Activated CD8-positive, alpha-beta memory T cell treated with anti-CD3 and anti-CD28 coated beads, Interleukin-2, amount 50 U/mL, for 1 hour (primary cell): ENCODE measurements around the gene LSMEM2.
"Not testable (repeated sequence)": the region's sequence is repeated elsewhere in the genome, so short reads cannot be mapped to it uniquely, and the experiment has no call there.

Source experiments
- DNase-seq: peaks from one replicate; pipeline ENCODE4 v3.0.0-alpha.2; 2020; ENCODE audit errors: extremely low read depth

The LSMEM2 gene

DNA sequence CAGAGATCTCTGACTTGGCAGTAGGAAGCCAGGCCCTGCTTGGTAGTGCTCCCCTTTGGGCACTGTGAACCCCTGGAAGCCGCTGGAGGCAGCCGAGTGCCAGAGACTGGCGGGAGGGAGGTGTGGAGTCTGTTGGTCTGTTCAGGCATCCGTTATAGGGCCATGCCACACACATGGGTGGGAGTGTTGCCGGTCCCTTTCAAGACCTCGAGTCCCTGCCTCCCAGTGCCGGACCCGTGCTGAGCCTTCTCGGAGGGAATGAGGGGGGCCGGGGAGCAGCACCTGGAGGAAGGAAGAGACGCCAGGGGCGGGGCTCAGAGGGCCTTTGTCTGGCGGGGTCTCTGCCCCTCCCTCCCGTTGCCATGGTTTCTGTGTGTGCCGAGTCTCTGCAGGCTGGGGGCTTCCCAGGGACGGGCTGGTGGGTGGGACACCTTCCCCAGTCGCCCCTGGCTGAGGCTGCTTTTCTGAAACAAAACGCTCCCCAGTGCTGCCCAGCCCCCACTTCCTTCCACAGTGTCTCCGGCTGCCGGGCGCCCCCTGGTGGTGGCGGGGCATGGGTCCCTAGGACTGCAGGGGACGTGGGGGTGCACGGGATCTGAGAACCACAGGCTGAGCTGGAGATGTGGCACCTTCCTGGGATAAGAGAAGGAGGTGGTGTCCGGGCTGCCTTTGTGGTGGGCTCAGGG, 32.9 kb upstream of the LSMEM2 start:
- peak; percentile 92 for DNase-seq

DNA sequence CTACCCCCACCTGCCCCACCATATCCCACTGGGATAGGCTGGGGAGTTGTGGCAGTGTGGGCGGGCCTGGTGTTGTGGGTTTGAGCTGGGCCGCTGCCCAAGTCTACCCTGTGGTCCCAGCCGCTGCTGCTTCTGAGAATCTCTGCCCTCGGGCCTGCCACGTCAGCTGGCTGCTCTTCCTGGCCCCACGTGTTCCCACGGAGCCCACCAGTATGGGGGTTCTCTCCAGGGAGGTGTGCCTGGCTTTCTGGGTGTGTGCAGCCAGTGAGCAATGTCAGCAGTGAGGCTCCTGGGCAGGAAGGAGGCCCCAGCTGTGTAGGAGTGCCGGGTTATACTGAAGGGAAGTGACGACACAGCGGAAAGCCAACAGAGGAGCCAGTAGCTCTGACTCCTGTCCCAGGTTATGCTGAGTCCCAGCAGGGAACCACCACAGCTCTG, 32.4 kb upstream of the LSMEM2 start:
- DNase-seq = peak; percentile 67

DNA sequence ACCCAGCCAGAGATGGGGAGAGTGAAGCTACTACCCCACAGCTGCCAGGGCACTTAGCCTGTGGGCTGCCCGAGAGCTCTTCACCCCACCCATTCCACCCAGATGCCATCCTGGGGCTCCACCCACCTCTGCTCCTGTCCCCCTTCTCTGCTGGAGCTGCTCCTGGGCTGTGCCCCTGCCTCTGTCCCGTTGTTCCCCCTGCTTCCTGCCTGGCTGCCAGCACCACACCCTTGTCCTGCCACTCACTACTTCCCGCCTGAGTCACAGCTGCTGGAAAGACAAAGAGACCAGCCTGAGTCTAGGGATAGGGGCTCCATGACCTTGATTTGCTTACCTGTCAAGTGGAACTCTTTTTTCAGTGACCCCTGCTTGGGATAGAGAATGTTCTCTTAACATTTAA, 30.5 kb upstream of the LSMEM2 start:
- DNase-seq = no peak

DNA sequence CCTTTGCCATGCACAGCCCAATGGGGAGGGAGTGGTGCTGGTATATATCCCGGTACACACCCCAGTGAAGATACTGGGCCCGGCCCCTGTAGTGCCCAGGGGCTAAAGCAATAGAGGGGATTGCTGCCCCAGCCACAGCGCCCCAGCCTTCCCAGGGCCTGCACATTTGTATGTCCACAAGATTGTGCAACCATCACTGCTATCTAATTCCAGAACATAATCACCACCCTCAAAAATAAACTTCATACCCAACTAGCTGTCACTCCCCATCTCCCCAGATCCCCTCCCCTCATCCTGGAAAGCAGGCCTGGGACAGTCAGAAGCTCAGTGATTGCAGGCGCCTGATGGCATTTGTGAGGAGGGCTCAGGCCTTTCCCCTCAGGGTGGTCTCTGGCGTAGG, 29.4 kb upstream of the LSMEM2 start:
- DNase-seq = no peak

DNA sequence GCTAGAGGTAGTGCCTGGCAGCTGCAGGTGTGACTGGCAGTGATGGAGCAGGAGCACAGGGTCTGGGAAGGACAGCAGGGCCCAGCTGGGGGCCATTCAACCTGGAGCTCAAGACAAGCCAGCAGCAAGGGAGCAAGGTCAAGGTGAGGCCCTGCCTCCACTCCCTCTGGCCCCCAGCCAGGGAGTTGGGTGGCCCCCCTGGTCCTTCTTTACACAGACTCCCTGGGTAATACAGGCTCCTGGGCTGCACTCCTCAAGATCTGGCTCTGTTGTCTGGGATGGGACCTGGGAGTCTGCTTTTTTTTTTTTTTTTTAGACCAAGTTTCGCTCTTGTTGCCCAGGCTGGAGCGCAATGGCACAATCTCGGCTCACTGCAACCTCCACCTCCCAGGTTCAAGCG, 28.4 kb upstream of the LSMEM2 start:
- DNase-seq = no peak

DNA sequence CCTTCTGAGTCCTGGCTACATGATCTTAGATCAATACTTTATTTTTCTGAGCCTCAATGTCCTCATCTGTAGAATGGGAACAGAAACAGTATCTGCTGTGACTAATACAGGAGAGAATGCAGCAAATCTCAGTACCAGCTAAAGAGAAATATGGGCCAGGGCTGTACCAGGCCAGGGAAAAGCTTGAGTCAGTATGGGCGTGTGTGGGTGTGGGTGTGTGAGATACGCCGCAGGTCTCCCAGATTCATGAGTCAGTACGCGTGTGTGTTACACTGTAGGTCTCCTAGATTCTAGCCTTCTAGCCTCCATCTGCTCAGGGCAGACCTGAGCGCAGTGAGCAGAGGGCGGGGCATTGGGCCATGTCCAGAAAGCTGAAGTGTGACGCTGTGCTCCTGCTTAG, 27.7 kb upstream of the LSMEM2 start:
- no peak for DNase-seq

DNA sequence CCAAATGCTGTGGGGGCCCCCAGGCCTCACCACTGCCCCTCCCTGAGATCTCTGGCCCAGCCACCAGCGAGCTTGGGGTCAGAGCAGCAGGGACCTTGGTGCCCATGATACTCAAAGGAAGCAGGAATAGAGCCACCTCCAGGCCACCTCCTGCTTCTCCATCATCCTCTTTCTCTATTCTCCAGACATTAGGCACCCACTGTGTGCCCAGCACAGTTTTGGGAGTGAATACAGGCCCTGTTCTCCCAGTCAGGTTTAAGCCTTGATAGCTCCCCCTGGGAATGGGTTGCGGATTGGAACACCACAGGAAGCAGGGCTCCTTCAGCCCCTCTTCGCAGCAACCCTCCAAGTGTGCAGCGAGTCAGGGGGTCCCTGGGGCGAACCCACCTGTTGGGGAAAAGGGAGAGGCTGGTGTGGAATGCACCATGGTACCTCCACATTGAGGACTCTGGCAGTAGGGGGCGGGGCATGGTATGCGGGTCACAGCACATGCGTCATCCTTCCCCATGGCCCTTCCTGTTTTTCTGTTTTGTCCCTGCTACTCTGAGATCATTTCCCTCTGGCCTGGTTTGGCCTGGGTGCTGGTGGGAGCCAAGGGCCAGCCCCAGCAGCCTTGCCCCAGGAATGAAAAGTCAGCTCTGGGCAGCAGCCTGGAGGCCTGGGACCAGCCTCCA, 24.2 kb upstream of the LSMEM2 start:
- no peak for DNase-seq

DNA sequence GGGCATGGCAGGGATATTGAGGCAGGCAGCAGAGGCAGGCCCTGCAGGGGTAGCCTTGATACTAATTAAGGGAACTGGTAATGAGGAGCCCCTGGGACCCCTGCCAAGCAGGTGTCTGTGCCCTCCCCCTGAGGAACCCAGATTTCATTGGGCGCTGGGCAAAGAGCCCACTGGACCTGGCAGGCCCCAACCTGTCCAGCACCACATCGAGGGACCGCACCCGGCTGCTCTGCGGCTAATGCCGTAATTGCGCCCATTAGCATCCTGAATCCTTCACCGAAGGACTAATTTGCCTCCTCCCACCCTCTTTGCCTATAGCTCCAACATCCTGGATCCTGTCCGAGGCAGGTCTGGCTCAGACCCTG, 23.7 kb upstream of the LSMEM2 start:
- no peak for DNase-seq

DNA sequence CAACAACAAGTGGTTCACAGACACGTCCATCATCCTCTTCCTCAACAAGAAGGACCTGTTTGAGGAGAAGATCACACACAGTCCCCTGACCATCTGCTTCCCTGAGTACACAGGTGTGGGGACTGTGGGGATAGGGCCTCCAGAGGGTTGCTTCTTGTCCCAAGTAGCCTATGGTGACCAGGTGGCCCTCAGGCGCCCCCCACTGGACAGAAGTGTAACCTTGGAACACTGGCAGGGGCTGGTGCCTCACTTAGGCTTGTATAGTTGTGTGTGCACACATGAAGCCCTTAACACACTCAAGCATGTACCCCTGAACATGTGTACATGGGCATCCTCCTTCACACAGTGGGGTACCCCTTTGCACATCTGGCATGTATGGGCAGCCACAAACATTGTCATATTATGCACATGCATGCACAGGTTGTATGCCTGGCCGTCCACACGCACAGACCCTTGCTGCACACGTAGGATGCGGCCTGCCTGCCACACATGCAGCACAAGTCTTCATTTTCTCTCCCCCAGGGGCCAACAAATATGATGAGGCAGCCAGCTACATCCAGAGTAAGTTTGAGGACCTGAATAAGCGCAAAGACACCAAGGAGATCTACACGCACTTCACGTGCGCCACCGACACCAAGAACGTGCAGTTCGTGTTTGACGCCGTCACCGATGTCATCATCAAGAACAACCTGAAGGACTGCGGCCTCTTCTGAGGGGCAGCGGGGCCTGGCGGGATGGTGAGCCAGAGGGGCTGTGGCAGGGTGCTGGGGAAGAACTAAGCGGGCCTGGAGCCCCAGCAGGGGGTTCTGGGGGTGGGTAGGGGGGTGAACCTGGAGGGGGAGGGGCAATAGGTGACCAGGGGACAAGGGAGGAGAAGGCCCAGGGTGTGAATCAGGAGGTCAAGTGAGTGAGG, 21.7 kb upstream of the LSMEM2 start:
- DNase-seq = no peak

DNA sequence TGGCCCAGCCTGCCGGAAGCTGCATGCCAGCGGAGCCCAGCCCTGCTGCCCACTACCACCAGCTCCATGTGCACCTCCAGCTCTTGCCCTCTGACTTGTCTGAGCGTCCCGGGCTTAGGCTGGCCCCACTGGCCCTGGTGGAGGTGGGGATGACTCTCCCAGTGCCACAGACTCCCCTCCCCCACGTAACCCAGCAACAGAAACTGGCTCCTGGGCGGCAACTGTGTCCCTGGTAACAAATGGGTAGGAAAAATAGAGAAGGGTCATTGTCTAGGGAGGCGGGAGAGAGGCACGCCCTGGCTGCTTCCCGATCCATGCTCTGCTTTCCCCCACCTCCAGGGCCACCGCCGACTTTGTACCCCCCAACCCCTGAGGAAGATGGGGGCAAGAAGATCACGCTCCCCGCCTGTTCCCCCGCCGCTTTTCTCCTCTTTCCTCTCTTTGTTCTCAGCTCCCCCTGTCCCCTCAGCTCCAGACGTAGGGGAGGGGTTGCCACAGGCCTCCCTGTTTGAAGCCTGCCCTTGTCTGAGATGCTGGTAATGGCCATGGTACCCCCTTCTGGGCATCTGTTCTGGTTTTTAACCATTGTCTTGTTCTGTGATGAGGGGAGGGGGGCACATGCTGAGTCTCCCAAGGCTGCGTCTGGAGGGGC, 20.7 kb upstream of the LSMEM2 start:
- DNase-seq = no peak

DNA sequence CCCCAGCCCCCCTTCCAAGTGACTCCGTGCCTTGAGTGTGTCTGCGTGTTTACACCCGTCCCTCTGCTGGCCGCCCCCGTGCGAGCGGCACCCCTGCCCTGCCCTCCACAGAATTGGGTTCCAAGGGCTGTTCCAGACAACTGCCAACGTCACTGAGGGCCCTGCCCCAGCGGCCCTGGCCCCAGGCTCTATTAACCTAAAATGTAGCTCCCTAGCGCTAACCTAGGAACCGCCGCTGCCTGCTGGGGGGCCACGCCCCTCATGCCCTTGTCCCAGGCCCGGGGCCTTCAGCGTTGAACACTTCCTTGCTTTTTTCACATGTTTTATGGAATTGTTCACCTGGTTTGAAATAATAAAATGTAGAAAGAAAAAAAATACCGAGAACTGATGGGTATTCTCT, 19.9 kb upstream of the LSMEM2 start:
- DNase-seq = no peak

DNA sequence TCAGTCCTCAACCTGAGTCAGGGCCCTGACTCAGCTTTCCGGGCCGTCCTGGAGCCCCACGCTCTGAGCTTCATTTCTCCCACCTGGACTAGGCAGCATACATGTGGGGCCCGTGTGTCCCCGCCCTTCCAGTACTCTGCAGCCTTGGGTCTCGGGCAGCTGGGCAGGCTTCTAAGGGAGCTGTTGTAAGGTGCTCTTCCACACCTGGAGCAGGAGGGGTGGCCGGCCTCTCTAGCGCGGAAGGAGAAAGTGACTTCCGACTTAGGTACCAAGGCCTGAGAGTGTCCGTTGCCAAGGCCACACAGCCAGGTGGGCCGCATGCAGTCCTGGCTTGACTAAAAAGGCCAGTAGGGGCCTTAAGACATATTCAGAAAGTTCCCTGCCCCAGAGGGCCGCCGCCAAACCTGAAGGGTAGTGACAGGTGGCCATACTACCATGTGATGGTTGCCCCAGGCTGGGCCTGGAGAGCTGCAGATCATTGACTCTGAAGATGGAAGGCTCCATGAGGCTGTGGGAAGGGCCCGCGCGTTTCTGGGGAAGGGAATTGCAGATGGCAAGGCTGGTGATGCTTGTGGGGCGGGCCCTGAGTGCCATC, 19.4 kb upstream of the LSMEM2 start:
- DNase-seq = no peak

DNA sequence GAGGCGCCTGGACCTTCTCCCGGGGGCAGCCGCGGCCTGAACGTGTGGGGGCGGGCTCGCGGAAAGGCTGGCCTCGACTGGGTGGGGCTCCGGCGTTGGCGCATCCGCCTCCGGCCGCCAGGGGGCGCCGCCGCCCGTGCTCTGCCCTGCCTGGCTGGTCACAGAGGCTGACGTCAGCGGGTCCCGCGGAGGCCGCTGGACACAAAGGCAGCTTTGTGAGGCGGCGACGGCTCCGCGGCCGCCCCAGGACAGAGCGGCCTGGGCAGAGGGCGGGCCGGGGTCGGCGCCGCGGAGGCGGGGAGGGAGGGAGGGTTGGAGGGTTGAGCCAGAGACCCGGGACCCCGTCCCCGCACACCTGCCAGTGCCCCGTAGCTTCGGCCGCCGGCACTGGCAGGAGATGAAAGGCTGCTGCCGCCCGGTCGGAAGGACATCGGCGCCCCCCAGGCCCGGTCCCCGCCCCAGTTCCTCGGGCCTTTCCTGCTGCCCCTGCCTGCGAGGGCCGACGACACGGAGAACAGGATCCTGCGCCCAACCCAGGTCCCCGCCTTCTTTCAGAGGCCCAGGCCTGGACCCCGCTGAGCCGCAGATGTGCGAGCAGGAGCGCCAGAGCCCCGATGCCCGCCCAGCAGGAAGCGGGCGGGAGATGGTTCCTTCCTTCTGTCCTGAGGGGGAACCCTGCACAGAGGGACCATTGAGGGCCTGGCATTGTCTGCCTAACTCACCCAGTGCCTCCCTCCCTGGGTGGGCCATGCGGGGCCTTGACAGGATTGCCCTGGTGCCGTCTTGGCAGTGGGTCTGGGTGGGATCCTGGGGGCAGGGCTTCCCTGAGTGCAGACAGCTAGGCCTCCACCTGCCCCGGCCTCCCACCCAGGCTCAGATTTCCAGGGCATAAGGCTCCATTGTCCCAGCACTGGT, 18.6 kb upstream of the LSMEM2 start:
- DNase-seq = no peak

DNA sequence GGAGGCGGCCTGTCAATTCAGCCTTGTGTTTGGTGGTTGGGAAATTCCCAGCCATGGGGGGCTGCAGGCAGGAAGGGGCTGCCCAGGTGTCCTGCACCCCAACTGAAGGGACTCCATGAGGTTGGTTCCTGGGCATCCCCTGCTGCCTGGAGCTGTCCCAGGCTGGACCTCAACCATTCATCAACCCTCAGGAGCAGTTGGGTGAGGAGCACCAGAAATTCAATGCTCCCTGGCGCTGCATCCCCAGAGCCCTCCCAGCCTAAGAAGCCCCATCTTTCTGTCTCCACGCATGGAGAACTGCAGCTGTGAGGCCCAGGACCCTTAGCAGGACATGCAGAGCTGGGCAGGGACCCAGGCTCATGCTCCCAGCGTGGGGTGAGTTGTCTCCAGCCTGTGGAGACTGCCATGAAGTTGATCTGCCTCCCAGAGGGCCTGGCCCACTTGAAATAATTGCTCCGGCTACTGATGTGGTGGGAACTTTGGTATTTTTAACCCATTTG, 17.9 kb upstream of the LSMEM2 start:
- no peak for DNase-seq

DNA sequence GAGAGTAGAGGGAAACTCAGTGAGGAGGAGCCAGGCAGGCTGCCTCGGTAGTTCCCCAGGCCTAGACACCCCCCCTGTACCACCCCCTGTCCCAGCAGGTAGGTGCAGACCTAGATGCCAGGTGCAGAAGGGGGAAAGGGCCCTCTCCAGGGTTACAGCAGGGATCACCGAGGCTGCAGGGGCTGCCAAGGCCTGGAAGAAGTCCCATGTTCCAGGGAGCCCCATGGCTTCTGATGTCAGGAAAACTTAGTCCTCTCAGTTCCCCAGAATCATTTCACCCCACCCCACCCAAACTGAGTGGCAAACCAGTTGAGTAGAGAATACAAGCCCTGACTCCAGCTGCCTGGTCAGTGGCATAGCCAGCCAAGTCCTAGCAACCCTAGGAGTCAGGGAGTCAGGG, 17.4 kb upstream of the LSMEM2 start:
- DNase-seq = no peak

DNA sequence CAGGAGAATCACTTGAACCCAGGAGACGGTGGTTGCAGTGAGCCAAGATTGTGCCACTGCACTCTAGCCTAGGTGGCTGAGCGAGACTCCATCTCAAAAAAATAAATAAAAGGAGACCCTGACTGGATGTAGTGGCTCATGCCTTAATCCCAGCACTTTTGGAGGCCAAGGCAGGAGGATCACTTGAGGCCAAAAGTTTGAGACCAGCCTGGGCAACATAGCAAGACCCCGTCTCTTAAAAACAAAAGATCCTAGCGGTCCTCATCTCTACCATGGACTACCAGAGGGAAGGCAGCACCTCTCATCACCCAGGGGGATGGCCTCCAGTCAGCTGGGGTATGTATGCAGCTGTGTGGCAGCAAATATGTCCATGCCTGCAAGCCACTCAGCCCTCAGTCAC, 16.7 kb upstream of the LSMEM2 start:
- not testable (repeated sequence) for DNase-seq

DNA sequence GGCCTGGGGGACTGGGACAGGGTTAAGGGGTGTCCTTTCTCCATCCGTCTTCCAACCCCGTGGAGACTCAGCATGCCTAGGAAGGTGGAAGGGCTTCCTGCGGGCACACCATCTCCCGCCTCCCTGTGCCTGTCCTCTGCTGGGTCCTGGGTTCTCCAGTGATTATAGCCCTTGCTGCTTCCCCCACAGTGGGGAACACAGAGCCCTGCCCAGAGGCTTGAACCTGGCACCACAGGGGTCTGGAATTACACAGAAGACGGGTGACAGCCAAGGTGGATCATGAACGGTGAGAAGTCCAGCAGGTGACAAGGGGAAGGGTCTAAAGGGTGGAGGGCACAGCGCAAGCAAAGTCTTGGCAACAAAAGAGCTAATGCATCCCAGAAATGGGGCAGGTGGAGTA, 16.1 kb upstream of the LSMEM2 start:
- DNase-seq = no peak

DNA sequence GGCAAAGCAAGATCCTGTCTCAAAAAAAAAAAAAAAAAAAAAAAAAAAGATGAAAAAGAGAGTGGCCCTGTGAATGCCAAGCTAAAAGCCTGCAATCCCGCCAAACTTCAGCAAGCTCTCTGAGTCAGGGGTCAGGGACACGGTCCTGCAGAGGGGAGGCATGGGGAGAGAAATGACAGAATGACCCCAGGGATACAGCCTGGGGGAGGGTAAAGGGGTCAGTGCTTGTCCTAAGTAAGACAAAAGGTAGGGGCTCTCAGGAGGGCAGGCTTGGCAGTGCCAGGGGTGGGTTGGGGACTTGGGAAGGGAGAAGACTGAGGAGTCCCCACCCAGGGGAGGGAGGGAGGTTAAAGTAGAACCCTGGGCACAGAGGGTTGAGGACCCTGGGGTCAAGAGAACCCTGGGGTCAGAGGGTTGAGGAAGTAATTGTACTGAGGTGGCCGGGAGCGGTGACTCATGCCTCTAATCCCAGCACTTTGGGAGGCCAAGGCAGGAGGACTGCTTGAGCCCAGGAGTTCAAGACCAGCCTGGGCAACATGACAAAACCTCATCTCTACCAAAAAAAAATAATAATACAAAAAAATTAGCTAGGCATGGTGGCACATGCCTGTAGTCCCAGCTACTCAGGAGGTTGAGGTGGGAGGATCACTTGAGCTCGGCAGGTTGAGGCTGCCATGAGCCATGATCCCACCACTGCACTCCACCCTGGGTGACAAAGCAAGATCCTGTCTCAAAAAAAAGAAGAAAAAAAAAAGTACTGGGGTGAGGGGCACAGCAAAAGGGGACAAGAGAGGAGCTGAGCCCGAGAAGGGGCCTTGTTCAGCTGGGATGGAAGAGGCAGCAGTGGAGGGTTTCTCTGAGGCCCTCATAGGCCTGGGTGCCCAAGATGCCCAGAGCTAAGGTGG, 15.2 kb upstream of the LSMEM2 start:
- no peak for DNase-seq

DNA sequence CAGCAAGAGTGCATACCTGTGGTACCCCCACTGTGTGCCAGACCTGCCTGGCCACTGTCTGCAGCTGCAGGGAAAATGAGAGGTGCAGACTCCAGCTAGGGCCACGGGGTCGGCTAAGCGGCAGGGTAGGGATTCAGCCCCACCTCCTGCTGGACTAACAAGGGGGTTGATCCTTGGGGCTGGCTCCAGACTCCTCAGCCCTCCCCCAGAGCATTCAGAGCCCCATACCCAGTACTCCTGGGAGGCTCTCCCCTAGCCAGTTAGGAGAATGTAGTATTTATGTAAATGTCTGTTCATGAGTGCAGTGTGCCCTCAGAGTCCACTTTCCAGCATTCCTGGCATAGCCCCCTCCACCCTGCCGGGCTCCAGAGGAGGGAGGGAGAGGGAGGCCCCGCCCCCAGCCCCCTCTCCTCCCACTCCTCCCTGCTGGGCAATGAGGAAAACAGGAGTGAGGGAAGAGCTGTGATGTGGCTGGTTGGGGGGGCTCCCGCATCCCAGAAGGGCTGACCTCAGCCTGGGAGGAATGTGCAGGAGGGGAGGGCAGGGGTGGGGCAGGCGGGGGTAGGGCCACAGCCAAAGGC, 14.4 kb upstream of the LSMEM2 start:
- DNase-seq = no peak
